CD4-positive, alpha-beta memory T cell (primary cell): ENCODE results near the gene LHFPL3. TPM values are rescaled to one million over a fixed set of nuclear protein-coding genes. Genes with fewer than 3 reads are reported as not detected.
"Not testable (repeated sequence)": the region's sequence is repeated elsewhere in the genome, so short reads cannot be mapped to it uniquely, and the experiment has no call there.

Experiments used
- CTCF ChIA-PET: fragments of 350-600 bp; sonication (Branson Sonifier 250); formaldehyde crosslinking; loops from one replicate; lab custom pipeline; 2021; ENCODE audit warnings: inconsistent platforms; ENCODE audit not compliant: partially characterized antibody; lab: Charles Lee
- POLR2A ChIA-PET: fragments of 350-600 bp; sonication (Branson Sonifier 250); formaldehyde crosslinking; loops from one replicate; lab custom pipeline; 2021; ENCODE audit not compliant: partially characterized antibody; lab: Charles Lee
- DNase-seq, 5 donors: peaks; one replicate each; pipeline versions ENCODE4 v3.0.0 to v3.0.0-alpha.2; 2020 to 2022; ENCODE audit warnings: mixed read lengths in 1 of 5
- H3K27ac ChIP-seq: one replicate; pipeline ENCODE4 v1.7.0; 2013; ENCODE audit warnings: low read depth, low read length
- H3K27me3 ChIP-seq: 2 replicates; pipeline ENCODE4 v1.7.0; 2013; ENCODE audit warnings: mild to moderate bottlenecking, low read length, moderate library complexity; ENCODE audit not compliant: insufficient read depth
- H3K36me3 ChIP-seq: 2 replicates; pipeline ENCODE4 v1.7.0; 2013; ENCODE audit warnings: mild to moderate bottlenecking, low read length, moderate library complexity; ENCODE audit not compliant: insufficient read depth
- H3K4me1 ChIP-seq: 2 replicates; pipeline ENCODE4 v1.7.0; 2013; ENCODE audit warnings: mild to moderate bottlenecking, low read length, moderate library complexity; ENCODE audit not compliant: insufficient read depth
- H3K4me3 ChIP-seq, 2 donors: one replicate each; pipeline ENCODE4 v1.7.0; 2013; ENCODE audit warnings: low read length in 2 of 2, mild to moderate bottlenecking in 1 of 2
- H3K9me3 ChIP-seq, 2 donors: one replicate each; pipeline ENCODE4 v1.7.0; 2013; ENCODE audit warnings: low read length in 2 of 2, control low read depth in 1 of 2; ENCODE audit not compliant: control insufficient read depth in 1 of 2
- H3K27ac Mint-ChIP-seq, 7 donors: one replicate each; pipeline ENCODE4 v1.8.0; 2020 to 2021; ENCODE audit warnings: mixed read lengths in 7 of 7, mild to moderate bottlenecking in 6 of 7, inconsistent platforms in 3 of 7, moderate library complexity in 3 of 7
- H3K27me3 Mint-ChIP-seq, 2 donors: one replicate each; pipeline ENCODE4 v1.8.0; 2020 to 2021; ENCODE audit warnings: mixed read lengths in 2 of 2
- H3K36me3 Mint-ChIP-seq, 2 donors: one replicate each; pipeline ENCODE4 v1.8.0; 2020 to 2021; ENCODE audit warnings: mixed read lengths in 2 of 2, inconsistent platforms in 1 of 2, mild to moderate bottlenecking in 1 of 2
- H3K4me1 Mint-ChIP-seq, 4 donors: one replicate each; pipeline ENCODE4 v1.8.0; 2020 to 2021; ENCODE audit warnings: mixed read lengths in 4 of 4, mild to moderate bottlenecking in 1 of 4
- H3K4me3 Mint-ChIP-seq, 8 donors: one replicate each; pipeline ENCODE4 v1.8.0; 2020 to 2021; ENCODE audit warnings: mixed read lengths in 8 of 8, mild to moderate bottlenecking in 7 of 8, moderate library complexity in 6 of 8, inconsistent platforms in 3 of 8
- H3K9me3 Mint-ChIP-seq, 8 donors: one replicate each; pipeline ENCODE4 v1.8.0; 2020 to 2021; ENCODE audit warnings: mixed read lengths in 8 of 8, mild to moderate bottlenecking in 5 of 8, inconsistent platforms in 3 of 8, moderate library complexity in 1 of 8
- intact Hi-C: fragments of 100-400 bp; cut with micrococcal nuclease; formaldehyde crosslinking; loops from one replicate; pipeline ENCODE4 v1.15.1; 2023
- polyA plus RNA-seq, 2 donors: library from polyadenylated mRNA; unstranded; fragments of 300-500 nt; fragmentation: Illumina TruSeq; gene quantifications; one replicate each; pipeline ENCODE4 v1.2.3, GENCODE V29; 2021
- total RNA-seq, 2 experiments: library from RNA; stranded (reverse); gene quantifications; one replicate each; pipeline ENCODE4 v1.2.3, GENCODE V29; 2021

Gene LHFPL3
- total RNA-seq: not detected
- polyA plus RNA-seq: not detected

- intact Hi-C loops: no loop called here
- H3K4me1 ChIP-seq: no peaks in the 10 kb centered on the region
- H3K27ac ChIP-seq: no peak within 1 kb of the TSS
- H3K27ac Mint-ChIP-seq: no peak within 1 kb of the TSS
- peak within 1 kb of the TSS in 4 of 8 donors; percentile 14 to 73 (median 54) for H3K4me3 Mint-ChIP-seq
- peaks cover 41 to 49% of the 10 kb centered on the region in 2 donors for H3K27me3 Mint-ChIP-seq
- H3K36me3 Mint-ChIP-seq: no peaks in the 10 kb centered on the region
- ChIA-PET POLR2A (no interaction called here), CTCF (no interaction called here)
- peaks cover 0 to under 1% (median 0%) of the 10 kb centered on the region in 8 donors for H3K9me3 Mint-ChIP-seq
- no peak within 1 kb of the TSS for H3K4me3 ChIP-seq
- H3K27me3 ChIP-seq: peaks cover 15% of the 10 kb centered on the region
- peaks cover 8 to 12% (median 10%) of the 10 kb centered on the region in 4 donors for H3K4me1 Mint-ChIP-seq
- no peaks in the 10 kb centered on the region for H3K36me3 ChIP-seq
- no peaks in the 10 kb centered on the region for H3K9me3 ChIP-seq
- no peak for DNase-seq
Measured at GRCh38 chr7:104328296-104328969, at the start of gene LHFPL3. LHFPL3 (plus strand) TSS chr7:104328603.

- peaks cover 0 to 25% (median 4%) of the 10 kb centered on the region in 8 donors for H3K9me3 Mint-ChIP-seq
- DNase-seq, H3K9me3 ChIP-seq, H3K27ac Mint-ChIP-seq, H3K27ac ChIP-seq, H3K4me1 Mint-ChIP-seq, CTCF ChIA-PET, H3K4me1 ChIP-seq, H3K4me3 Mint-ChIP-seq, H3K4me3 ChIP-seq, intact Hi-C loops, POLR2A ChIA-PET, H3K27me3 Mint-ChIP-seq, H3K36me3 ChIP-seq, H3K36me3 Mint-ChIP-seq, H3K27me3 ChIP-seq: not testable (repeated sequence)
Measured at GRCh38 chr7:104281685-104282084, 46.7 kb upstream of the LHFPL3 start.

DNA sequence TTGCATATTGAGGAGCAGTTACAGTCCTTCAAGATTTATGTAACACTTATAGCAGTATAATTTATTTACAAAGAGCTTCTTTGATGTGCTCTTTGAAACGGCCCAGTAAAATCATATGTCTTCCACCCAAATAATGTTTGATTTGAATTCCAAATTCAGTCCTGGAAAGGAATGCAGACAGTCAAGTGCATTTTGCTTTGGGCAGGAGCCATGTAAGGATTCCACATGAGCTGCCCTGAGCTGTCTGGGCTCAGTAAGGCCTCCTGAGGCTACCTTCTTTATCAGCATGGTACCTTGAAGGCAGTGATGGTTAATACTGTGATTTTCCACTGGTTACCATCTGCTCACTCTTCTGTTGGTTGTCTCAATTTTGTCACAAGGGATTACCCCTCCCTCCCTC, 41.6 kb upstream of the LHFPL3 start:
- peaks cover 0 to 8% (median 5%) of the 10 kb centered on the region in 8 donors for H3K9me3 Mint-ChIP-seq
- Histone ChIP-seq H3K4me3 (no peak overlapping the region), H3K9me3 (no peaks in the 10 kb centered on the region), H3K27me3 (no peaks in the 10 kb centered on the region), H3K4me1 (no peaks in the 10 kb centered on the region), H3K36me3 (no peaks in the 10 kb centered on the region), H3K27ac (no peak overlapping the region)
- no peaks in the 10 kb centered on the region for H3K4me1 Mint-ChIP-seq
- DNase-seq: no peak
- ChIA-PET CTCF (no interaction called here), POLR2A (no interaction called here)
- H3K27ac Mint-ChIP-seq: no peak overlapping the region
- H3K27me3 Mint-ChIP-seq: peaks cover 5 to 9% of the 10 kb centered on the region in 2 donors
- no peaks in the 10 kb centered on the region for H3K36me3 Mint-ChIP-seq
- no peak overlapping the region for H3K4me3 Mint-ChIP-seq
- intact Hi-C loops: no loop called here

DNA sequence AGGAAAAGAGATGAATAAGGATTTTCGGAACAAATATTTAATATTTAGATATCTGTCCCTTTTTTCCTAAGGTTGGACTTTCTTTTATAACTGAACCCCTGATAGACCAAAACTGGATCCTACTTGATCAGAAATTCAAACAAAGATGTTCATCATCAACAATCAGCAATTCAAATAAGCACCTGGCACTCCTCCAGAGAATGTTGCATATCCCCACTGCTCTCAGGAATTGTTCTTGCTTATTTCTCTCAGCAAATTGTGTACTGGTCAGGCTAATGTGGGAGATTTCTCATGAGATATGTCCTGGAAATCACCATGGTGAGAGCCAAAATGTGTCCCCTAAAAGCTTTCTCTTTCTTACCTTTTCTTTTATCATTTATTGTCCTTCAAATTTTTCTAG, 40.3 kb upstream of the LHFPL3 start:
- no peak for DNase-seq
- Mint-ChIP-seq H3K4me3 (no peak overlapping the region), H3K36me3 (no peaks in the 10 kb centered on the region), H3K9me3 (peaks cover 0 to 7% (median 2%) of the 10 kb centered on the region in 8 donors), H3K4me1 (no peaks in the 10 kb centered on the region), H3K27me3 (peaks cover 5 to 9% of the 10 kb centered on the region in 2 donors), H3K27ac (no peak overlapping the region)
- intact Hi-C loops: no loop called here
- Histone ChIP-seq H3K27ac (no peak overlapping the region), H3K4me1 (no peaks in the 10 kb centered on the region), H3K4me3 (no peak overlapping the region), H3K9me3 (no peaks in the 10 kb centered on the region), H3K27me3 (no peaks in the 10 kb centered on the region), H3K36me3 (no peaks in the 10 kb centered on the region)
- ChIA-PET CTCF (no interaction called here), POLR2A (no interaction called here)

GRCh38 chr7:104294291-104294690, 34.1 kb upstream of the LHFPL3 start:
- H3K27ac Mint-ChIP-seq: no peak overlapping the region
- no peak overlapping the region for H3K4me3 ChIP-seq
- POLR2A ChIA-PET: no interaction called here
- peaks cover 0 to 15% (median 5%) of the 10 kb centered on the region in 8 donors for H3K9me3 Mint-ChIP-seq
- intact Hi-C loops: no loop called here
- DNase-seq: no peak
- no peaks in the 10 kb centered on the region for H3K9me3 ChIP-seq
- no peaks in the 10 kb centered on the region for H3K27me3 ChIP-seq
- no peaks in the 10 kb centered on the region for H3K4me1 Mint-ChIP-seq
- no peaks in the 10 kb centered on the region for H3K36me3 Mint-ChIP-seq
- H3K4me1 ChIP-seq: no peaks in the 10 kb centered on the region
- H3K4me3 Mint-ChIP-seq: no peak overlapping the region
- H3K36me3 ChIP-seq: no peaks in the 10 kb centered on the region
- peaks cover 2 to 22% of the 10 kb centered on the region in 2 donors for H3K27me3 Mint-ChIP-seq
- CTCF ChIA-PET: no interaction called here
- H3K27ac ChIP-seq: no peak overlapping the region

- ChIA-PET POLR2A (no interaction called here), CTCF (interaction anchor here (0.7 kb wide), 1 partner anchor 17 kb away, joined by 3 read pairs; no protein-coding TSS in a partner anchor)
- intact Hi-C loops: no loop called here
- H3K27me3 ChIP-seq: no peaks in the 10 kb centered on the region
- peaks cover 0 to 15% (median 3%) of the 10 kb centered on the region in 8 donors for H3K9me3 Mint-ChIP-seq
- no peak overlapping the region for H3K27ac Mint-ChIP-seq
- no peaks in the 10 kb centered on the region for H3K4me1 ChIP-seq
- no peak overlapping the region for H3K4me3 ChIP-seq
- H3K27ac ChIP-seq: no peak overlapping the region
- no peaks in the 10 kb centered on the region for H3K4me1 Mint-ChIP-seq
- peaks cover 7 to 18% of the 10 kb centered on the region in 2 donors for H3K27me3 Mint-ChIP-seq
- H3K36me3 Mint-ChIP-seq: no peaks in the 10 kb centered on the region
- H3K4me3 Mint-ChIP-seq: no peak overlapping the region
- H3K9me3 ChIP-seq: no peaks in the 10 kb centered on the region
- DNase-seq: no peak
- H3K36me3 ChIP-seq: no peaks in the 10 kb centered on the region
Measured at GRCh38 chr7:104296266-104296665, 32.1 kb upstream of the LHFPL3 start.

DNA sequence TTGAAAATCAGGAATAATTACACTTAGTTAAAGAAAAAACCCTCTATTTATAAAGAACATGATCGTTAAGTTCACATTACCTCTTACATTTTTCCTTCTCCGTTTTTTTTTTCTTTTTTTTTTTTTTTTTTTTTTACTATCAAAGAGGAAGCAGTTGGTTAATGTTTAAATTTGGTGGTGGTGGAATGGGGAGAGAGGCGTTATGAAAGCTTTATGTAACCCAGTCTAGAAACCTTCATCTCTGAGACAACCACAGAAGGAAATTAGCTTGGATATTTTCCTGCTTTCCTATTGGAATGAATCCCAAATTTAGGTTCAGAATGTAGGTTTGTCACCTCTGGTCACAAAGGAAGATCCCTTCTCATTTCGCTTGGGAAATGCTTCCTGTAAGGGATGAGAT, 31.5 kb upstream of the LHFPL3 start:
- ChIA-PET CTCF (interaction anchor here (0.7 kb wide), 1 partner anchor 16 kb away, joined by 3 read pairs; no protein-coding TSS in a partner anchor), POLR2A (no interaction called here)
- no peak overlapping the region for H3K27ac ChIP-seq
- intact Hi-C loops: no loop called here
- H3K27me3 Mint-ChIP-seq: peaks cover 7 to 18% of the 10 kb centered on the region in 2 donors
- no peaks in the 10 kb centered on the region for H3K9me3 ChIP-seq
- no peak overlapping the region for H3K4me3 ChIP-seq
- H3K36me3 Mint-ChIP-seq: no peaks in the 10 kb centered on the region
- H3K27me3 ChIP-seq: no peaks in the 10 kb centered on the region
- no peaks in the 10 kb centered on the region for H3K36me3 ChIP-seq
- no peaks in the 10 kb centered on the region for H3K4me1 Mint-ChIP-seq
- peaks cover 0 to 15% (median 3%) of the 10 kb centered on the region in 8 donors for H3K9me3 Mint-ChIP-seq
- no peak overlapping the region for H3K27ac Mint-ChIP-seq
- no peak for DNase-seq
- H3K4me3 Mint-ChIP-seq: no peak overlapping the region
- H3K4me1 ChIP-seq: no peaks in the 10 kb centered on the region
